NT2/D1 (cell line): ENCODE results near the gene DLAT.

Experiments
- YY1 ChIP-seq: IDR thresholded peaks from 2 replicates; pipeline ENCODE4 v1.6.1; 2011; ENCODE audit not compliant: insufficient read length, insufficient read depth
- ZNF274 ChIP-seq: IDR thresholded peaks from 2 replicates; pipeline ENCODE4 v1.6.1; 2011; ENCODE audit warnings: mild to moderate bottlenecking, low read depth, low read length

DNA sequence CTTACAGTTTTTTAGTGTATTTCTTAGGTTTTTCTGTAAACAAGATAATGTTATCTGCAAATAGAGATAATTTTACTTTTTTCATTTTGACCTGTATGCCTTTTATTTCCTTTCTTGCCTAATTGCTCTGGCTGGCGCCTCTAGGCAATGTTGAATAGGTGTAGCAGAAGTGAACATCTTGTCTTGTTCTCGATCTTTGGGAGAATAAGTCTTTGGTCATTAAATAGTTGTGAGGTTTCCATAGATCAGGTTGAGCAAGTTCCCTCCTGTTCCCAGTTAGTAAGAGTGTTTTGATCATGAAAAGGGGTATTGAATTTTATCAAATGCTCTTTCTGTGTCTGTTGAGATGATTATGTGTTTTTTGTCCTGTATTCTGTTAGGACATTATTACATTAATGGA lies 24.6 kb downstream of the DLAT start:
- TF ChIP-seq YY1 = no peak
- no peak for TF ChIP-seq ZNF274
